Kidney tubule cell (primary cell): ENCODE measurements around the gene HPDL.
"Not testable (repeated sequence)": the region's sequence is repeated elsewhere in the genome, so short reads cannot be mapped to it uniquely, and the experiment has no call there.

ENCODE experiments used
- DNase-seq: peaks from one replicate; pipeline ENCODE4 v3.0.0-alpha.2; 2018; ENCODE audit warnings: low spot score

HPDL gene

GRCh38 chr1:45326627-45327623 is at the start of gene HPDL:
HPDL (plus strand) TSS chr1:45326895; CDS start chr1:45327149, 254 bp downstream.
- peak; percentile 36 for DNase-seq

- no peak for DNase-seq
Observed at GRCh38 chr1:45282351-45282750, 44.3 kb upstream of the HPDL start.

DNA sequence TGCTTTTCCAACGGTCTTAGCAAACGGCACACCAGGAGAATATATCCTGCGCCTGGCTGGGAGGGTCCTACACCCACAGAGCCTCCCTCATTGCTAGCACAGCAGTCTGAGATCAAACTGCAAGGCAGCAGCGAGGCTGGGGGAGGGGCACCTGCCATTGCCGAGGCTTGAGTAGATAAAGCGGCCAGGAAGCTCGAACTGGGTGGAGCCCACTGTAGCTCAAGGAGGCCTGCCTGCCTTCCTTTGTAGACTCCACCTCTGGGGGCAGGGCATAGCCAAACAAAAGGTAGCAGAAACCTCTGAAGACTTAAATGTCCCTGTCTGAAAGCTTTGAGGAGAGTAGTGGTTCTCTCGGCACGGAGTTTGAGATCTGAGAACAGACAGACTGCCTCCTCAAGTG is 41.8 kb upstream of the HPDL start:
- not testable (repeated sequence) for DNase-seq

- not testable (repeated sequence) for DNase-seq
Observed at GRCh38 chr1:45286521-45286920, 40.2 kb upstream of the HPDL start.

GRCh38 chr1:45291002-45291401 is 35.7 kb upstream of the HPDL start:
- not testable (repeated sequence) for DNase-seq

GRCh38 chr1:45291716-45292115 is 35.0 kb upstream of the HPDL start:
- no peak for DNase-seq

GRCh38 chr1:45297666-45298356 is 28.9 kb upstream of the HPDL start:
- peak; percentile 43 for DNase-seq

DNA sequence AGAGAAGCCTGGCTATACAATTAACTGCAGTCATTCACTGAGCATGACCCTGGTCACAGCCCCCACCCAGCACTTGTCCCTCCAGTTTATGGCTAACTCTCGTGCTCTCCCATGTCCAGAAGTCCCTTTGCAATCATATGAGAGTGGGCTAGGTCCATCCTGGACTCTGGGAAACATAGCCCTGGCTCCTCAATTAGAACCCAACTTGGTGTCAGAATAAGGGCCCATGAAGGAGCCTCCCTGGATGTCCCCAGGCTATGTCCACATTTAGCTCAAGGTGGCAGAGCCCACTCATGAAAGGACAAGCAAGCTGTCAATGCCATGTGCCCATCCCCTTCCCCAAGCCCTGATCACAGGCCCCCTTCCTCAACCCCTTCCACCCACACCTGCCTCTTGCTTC is 27.4 kb upstream of the HPDL start:
- no peak for DNase-seq

DNA sequence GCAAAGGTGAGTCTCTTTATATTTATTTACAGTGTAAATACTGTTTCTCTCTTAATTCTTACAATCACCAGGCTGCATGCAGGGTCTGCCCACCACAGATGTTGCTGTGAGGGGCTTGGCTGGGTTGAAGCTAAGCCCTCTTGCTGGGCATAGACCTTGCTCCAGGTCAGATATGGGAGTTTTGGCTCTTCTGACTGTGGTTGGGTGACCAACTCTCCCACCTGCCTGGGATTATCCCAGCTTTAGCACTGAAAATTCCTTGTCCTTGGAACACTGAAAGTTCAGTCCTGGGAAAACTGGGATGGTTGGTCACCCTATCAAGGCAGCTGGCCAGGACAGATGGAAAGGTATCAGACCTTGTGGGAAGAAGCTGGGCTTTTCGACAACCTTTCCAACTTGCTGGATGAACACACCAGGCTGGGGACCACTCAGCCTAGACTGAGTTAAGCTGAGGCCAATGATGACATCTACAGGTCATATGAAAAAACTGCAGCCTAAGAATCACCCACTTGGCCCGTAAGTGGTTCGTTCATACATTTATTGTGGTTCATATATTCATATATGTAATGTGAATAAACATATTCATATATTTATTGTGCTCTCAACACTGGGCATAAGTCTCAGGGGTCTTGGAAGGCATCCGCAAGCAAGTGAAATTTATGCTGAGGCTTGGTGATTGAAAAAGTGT is 26.6 kb upstream of the HPDL start:
- DNase-seq, result peak; percentile 72

DNA sequence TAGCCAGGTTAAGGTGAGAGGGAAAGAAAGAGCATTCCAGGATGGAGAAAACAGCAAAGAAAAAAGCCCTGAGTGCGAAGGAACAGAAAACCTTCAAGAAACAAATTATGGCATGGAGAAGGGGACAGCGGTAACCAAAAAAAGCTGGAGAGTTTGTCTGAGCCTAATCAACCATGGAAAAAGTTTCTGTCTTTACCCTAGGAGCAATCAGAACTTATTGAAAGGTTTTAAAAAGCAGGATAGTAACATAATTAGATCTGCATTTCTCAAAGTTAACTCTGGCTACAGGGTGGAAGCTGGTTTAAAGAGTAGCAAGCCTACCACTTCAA is 26.1 kb upstream of the HPDL start:
- DNase-seq, result no peak

GRCh38 chr1:45302505-45303150 is 24.1 kb upstream of the HPDL start:
- DNase-seq, result no peak

GRCh38 chr1:45303520-45304310 is 23.0 kb upstream of the HPDL start:
- DNase-seq, result peak; percentile 98

GRCh38 chr1:45304311-45305081 is 22.2 kb upstream of the HPDL start:
- peak; percentile 70 for DNase-seq

- no peak for DNase-seq
Observed at GRCh38 chr1:45305231-45305630, 21.5 kb upstream of the HPDL start.

- DNase-seq, result peak; percentile 76
Observed at GRCh38 chr1:45306319-45306718, 20.4 kb upstream of the HPDL start.

DNA sequence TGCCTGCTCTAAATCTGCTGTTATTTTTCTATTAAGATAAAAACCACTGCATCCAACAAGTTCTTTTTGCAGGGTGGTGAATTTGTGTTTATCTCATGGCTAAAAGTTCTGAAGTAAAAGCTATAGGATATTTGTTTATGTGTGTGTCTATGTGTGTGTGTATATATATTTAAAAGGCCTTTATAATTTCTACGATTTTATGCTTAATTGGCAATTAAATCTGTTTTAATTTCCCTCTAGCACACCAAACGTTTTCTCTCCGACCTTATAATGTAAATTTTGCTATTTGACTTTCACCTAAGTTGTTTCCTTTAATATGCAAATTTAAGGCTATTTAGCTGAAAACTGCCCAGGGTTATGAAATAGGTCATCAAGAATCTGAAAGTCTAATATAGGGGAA is 19.8 kb upstream of the HPDL start:
- DNase-seq, result no peak

DNA sequence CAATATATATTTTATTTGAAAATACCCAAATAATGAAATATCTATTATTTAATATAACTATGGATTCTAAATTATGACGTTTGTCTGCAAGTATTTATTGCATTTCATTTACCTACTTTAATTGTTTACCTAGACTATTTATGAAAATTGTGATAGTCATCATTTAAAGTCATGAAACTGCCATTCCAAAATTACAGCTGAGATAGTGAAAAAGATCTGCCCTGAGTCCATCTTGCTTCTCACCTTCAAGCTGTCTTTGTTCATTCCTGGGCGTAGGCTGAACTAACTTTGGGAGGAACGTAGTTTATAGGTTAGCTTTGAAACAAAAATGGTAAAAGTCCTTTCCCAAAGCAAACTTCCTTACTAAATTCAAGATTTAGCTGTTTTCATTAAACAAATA is 12.4 kb upstream of the HPDL start:
- no peak for DNase-seq

- DNase-seq, result no peak
Observed at GRCh38 chr1:45317166-45317565, 9.5 kb upstream of the HPDL start.

DNA sequence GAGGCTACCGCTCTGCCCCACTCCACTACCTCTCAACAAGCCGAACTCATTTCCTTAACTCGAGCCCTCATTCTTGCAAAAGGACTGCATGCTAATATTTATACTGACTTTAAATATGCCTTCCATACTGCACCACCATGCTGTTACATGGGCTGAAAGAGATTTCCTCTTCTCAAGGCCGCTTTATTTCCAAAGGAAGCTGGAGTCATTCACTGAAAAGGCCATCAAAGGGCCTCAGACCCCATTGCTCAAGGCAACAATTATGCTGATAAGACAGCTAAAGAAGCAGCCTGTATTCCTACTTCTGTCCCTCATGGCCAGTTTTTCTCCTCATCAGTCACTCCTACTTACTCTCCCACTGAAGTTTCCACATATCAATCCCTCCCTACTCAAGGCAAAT is 6.9 kb upstream of the HPDL start:
- no peak for DNase-seq

DNA sequence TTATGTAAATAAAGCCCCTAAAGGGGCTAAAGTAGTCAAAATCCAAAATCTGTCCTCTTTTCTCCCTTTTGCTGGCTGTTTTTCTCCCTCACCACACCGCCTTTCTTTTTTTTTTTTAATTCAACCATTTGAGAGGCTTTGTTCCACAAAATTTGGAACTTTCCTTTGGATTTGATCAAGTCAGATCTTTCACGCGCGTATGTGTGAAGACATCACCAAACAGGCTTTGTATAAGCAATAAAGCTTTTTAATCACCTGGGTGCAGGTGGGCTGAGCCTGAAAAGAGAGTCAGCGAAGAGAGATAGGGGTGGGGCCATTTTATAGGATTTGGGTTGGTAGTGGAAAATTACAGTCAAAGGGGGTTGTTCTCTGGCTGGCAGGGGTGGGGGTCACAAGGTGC is 5.3 kb upstream of the HPDL start:
- DNase-seq, result no peak
